ENCODE measurements around the gene PBX1.

PBX1 gene

GRCh38 chr1:164806531-164806930 lies 247.5 kb downstream of the PBX1 start (continued):
- TF ChIP-seq PRDM4 (tag by site-specific recombination; IDR thresholded peaks at IDR 0.05) (no peak), ZNF114 (tag by site-specific recombination; IDR thresholded peaks at IDR 0.05) (no peak), ZNF560 (tag by site-specific recombination; IDR thresholded peaks at IDR 0.05; ENCODE audit: borderline replicate concordance) (no peak), MZF1 (tag by site-specific recombination; IDR thresholded peaks at IDR 0.05; ENCODE audit: borderline replicate concordance) (no peak), ZNF654 (tag by site-specific recombination; IDR thresholded peaks at IDR 0.05; ENCODE audit: low read depth) (no peak), ZBTB8A (tag by site-specific recombination; IDR thresholded peaks at IDR 0.05) (no peak), ZNF488 (tag by site-specific recombination; IDR thresholded peaks at IDR 0.05) (no peak), IKZF3 (tag by site-specific recombination; IDR thresholded peaks at IDR 0.05) (no peak)

- Histone ChIP-seq H3K36me3 (ENCODE audit: control insufficient read depth in 2 of 2, insufficient read depth in 1 of 2, low read length in 2 of 2) (peaks cover 0 to 4% of the 10 kb centered on the region in 2 experiments; a peak in 1 of 3 replicates), H3K4me1 (ENCODE audit: control insufficient read depth, insufficient read depth, low read length) (no peaks in the 10 kb centered on the region), H3K27ac (ENCODE audit: extremely low read depth, low read depth, low read length) (no peak overlapping the region), H3K4me3 (ENCODE audit: low read depth, low read length) (no peak overlapping the region), H3K9me3 (ENCODE audit: control insufficient read depth, insufficient read depth, low read depth, low read length) (no peaks in the 10 kb centered on the region)
- POLR2A ChIA-PET, result no interaction called here
- CTCF ChIA-PET, result interaction anchor here (0.6 to 0.7 kb wide), 3 partner anchors 26 to 1452 kb away, joined by 3 to 4 read pairs (median 4); no protein-coding TSS in a partner anchor
- no peak for TF ChIP-seq ZNF18 (tag by site-specific recombination; IDR thresholded peaks at IDR 0.05)
- TF ChIP-seq ZNF10 (tag by site-specific recombination; IDR thresholded peaks at IDR 0.05), result no peak
- no peak for TF ChIP-seq OSR2 (tag by site-specific recombination; IDR thresholded peaks at IDR 0.05)
- no peak for TF ChIP-seq ZSCAN16 (tag by site-specific recombination; IDR thresholded peaks at IDR 0.05)
- TF ChIP-seq ZSCAN18 (tag by site-specific recombination; IDR thresholded peaks at IDR 0.05), result no peak
Measured at GRCh38 chr1:164813776-164814175, 254.8 kb downstream of the PBX1 start.

GRCh38 chr1:164821648-164822047 lies 262.7 kb downstream of the PBX1 start:
- POLR2A ChIA-PET, result no interaction called here
- CTCF ChIA-PET, result interaction anchor here (0.7 kb wide), 1 partner anchor 251 kb away, joined by 3 read pairs; no protein-coding TSS in a partner anchor
- H3K27ac ChIP-seq (ENCODE audit: extremely low read depth, low read depth, low read length), result no peak overlapping the region
- H3K4me3 ChIP-seq (ENCODE audit: low read depth, low read length), result no peak overlapping the region
- H3K4me1 ChIP-seq (ENCODE audit: control insufficient read depth, insufficient read depth, low read length), result no peaks in the 10 kb centered on the region
- peaks cover 0 to 14% of the 10 kb centered on the region in 2 experiments; a peak in 1 of 3 replicates for H3K36me3 ChIP-seq (ENCODE audit: control insufficient read depth in 2 of 2, insufficient read depth in 1 of 2, low read length in 2 of 2)
- H3K9me3 ChIP-seq (ENCODE audit: control insufficient read depth, insufficient read depth, low read depth, low read length), result no peaks in the 10 kb centered on the region
- no peak for TF ChIP-seq ZNF529 (tag by site-specific recombination; IDR thresholded peaks at IDR 0.05; ENCODE audit: insufficient replicate concordance)
